ENCODE results near the gene FMO2.

FMO2 gene

GRCh38 chr1:171177261-171177660, 7.8 kb upstream of the FMO2 start:
- no peak for DNase-seq

GRCh38 chr1:171179318-171180227, 5.5 kb upstream of the FMO2 start:
- no peak for DNase-seq

DNA sequence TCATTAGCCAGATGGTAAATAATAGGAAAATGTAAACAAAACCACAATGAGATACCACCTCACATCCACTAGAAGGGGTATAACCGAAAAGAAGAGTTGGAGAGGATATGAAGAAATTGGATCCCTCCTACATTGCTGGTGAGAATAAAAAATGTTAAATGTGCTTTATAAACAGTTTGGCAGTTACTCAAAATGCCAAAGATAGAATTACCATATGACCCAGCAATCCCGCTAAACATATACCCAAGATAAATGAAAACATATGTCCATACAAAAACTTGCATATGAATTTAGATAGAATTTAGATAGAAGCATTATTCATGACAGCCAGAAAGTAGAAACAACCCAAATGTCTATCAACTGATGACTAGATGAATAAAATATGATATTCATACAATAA, 4.4 kb upstream of the FMO2 start:
- no peak for DNase-seq

GRCh38 chr1:171188388-171189266, 3.5 kb downstream of the FMO2 start:
- no peak for DNase-seq

DNA sequence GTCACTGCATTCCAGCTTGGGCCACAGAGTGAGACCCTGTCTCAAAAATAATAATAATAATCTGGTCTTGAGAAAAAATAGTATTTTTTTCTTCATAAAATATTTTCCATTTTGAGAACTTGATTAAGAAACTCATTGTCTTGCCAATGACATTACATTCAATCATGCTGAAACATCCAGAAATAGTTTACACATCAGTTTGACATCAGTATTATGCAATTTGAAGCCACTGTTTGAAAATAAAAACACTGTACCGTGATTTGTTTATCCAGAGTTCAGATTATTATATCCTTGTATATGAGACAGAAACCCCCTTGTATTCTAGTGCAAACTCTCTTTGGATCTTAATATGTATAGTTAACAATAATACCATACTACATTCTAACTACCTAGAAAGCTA, 6.9 kb downstream of the FMO2 start:
- no peak for DNase-seq

DNA sequence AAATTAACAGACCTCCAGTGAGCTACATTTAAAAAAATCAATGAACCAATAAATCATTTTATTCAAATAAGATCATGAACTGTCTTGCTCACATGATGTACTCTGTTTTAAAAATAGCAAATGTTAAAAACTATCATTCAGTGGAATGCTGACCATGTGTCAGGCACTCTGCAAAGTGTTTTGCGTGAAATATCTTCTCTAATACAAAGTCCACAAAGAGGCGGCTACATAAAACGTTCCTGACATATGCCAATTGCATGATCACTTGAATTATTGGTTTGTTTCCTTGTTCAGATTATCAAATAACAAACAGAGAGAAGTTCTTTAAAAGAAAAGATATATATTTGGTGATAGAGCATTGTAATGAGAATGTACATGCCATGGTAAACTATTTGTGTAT, 10.7 kb downstream of the FMO2 start:
- no peak for DNase-seq

DNA sequence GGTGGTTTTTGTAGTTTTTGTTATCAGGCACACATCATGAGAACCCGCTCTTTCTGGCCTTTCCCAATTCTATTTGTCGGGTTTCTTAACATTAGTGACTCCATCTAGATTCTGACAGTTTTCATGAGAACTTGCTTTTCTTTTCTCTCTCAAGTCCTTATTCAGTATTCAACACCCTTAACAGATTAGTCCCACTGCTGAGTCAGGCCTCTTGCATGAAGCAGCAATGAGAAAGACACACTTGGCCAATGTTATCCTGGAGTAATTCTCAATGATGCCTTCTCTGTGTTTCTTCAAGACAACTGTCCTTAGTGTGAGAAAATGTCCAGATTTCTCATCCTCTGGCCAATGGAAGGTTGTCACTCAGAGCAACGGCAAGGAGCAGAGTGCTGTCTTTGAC, 11.3 kb downstream of the FMO2 start:
- no peak for DNase-seq

- DNase-seq: no peak
Observed at GRCh38 chr1:171198081-171198480, 13.0 kb downstream of the FMO2 start.

GRCh38 chr1:171204296-171204695, 19.2 kb downstream of the FMO2 start:
- no peak for DNase-seq

- DNase-seq: no peak
Observed at GRCh38 chr1:171206204-171206977, 21.3 kb downstream of the FMO2 start.

- no peak for DNase-seq
Observed at GRCh38 chr1:171206978-171207355, 21.9 kb downstream of the FMO2 start.

GRCh38 chr1:171207377-171207776, 22.3 kb downstream of the FMO2 start:
- no peak for DNase-seq

- no peak for DNase-seq
Observed at GRCh38 chr1:171210355-171210754, 25.3 kb downstream of the FMO2 start.

DNA sequence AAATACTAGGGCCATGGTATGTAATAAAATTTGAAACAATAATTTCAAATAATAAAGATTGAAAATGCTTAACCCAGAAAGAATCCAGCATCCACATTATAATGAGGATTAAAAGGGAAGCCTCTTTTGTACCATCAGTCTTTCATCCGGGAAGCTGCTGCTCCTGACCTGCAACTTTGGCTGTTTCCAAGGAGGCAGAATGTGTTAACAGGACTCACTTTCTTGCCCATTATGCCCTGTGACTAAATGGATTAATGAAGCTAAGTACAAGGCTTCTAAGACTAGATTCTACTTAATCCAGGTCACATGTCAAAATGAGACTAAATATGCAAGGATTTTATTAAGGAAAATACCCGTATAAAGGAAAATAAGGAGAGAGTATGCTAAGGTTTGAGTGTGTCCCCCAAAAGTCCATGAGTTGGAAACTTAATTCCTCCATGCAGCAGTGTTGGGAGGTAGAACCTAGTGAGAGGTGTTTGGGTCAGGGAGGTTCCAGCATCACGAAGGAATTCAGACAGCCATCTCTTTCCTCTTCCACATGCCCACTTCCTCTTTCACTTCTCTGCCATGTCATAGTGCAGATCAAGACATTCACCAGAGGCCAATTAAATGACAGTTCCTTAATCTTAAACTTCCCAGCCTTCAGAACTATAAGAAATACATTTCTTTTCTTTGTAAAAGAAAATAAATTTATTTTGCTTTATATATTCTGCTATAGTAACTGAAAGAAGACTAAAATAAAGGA, 27.7 kb downstream of the FMO2 start:
- no peak for DNase-seq

GRCh38 chr1:171213559-171214454, 28.7 kb downstream of the FMO2 start:
- no peak for DNase-seq

DNA sequence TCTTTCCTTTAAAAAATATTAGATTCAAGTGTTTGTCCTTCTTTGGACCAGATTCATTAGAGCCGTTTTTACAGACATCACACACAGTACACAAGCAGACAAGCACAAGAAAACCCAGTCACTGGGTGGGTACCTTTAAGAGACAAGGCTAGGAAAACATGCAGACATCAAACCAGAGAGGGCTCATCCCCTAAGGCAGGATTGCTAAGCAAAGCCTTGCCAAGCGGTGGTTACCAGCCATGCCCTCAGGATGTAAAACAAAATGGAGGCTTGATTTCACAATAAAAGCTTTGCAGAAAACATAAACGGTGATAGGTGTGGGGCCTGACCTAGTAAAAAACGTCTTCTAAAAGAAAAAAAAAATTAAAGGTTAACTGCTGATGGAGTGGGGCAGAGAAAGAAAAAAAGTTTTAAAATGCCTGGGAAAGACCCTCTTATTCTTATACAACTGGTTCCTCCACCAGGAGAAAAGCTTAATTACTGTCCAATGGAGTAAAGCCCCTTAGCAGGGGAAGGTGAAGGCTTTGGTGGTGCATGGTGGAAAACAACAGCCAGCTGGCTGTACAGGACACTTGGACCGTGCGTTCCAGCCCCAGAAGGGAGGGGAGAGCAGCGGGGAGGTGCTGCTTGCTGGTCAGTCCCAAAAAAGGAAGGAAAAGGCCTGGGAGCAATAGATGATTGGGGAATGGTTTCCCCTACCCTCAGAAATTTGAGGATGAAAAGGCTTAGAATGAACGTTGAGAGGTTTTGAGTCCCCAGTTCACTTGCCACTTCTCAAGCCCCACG, 32.8 kb downstream of the FMO2 start:
- no peak for DNase-seq

GRCh38 chr1:171218661-171219060, 33.6 kb downstream of the FMO2 start:
- DNase-seq: no peak

DNA sequence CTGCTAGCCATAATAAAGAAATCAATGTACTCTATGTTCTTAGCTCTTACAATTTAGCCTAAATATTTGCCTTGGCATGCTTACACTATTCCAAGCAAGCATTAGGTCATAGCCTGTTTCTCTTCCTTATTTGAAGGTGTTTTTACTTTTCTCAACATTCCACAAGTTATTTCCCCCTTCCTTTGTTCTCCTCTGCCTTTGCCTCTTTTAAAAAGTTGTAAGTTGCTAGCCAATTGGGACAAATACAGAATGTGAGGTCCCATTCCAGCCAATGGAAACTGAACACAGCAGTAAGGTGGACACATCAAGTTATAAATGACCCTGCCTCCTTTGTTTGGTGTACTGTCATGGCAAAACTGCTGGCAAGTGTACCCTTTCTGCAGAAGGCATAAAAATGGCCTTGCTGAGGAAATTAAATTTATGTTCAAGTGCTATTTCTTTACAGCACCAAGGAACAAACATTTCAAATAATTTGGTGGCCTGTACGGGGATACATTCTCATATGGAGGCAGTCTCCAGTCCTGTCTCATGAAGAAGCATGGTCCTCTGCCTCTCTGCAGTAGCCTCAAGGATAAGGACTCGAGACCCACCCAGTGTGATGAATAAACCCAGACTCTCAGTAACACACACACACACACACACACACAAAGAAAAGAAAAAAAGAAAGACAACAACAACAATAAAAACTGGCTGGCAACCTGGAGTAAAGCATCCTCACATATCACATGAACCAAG, 34.4 kb downstream of the FMO2 start:
- DNase-seq: no peak

DNA sequence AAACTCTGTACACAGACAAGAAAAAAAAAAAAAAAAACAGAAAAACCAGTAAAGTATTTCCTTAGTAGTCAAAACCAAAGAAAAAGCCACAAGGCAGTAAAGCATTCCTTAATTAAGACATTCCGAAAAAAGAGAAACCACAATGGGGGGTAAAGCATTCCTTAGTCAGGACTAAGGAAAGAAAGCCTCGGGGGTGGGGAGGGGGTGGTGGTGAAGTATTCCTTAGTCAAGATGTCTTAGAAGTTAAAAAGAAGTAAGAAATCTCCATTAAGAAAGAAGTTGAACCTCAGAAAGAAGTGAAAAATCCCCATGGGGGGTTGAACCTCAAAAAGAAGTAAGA, 35.0 kb downstream of the FMO2 start:
- no peak for DNase-seq

GRCh38 chr1:171220581-171221054, 35.5 kb downstream of the FMO2 start:
- DNase-seq: no peak
